ENCODE results near the gene IRF7. TPM values are rescaled to one million over a fixed set of nuclear protein-coding genes. Genes with fewer than 3 reads are reported as not detected.
A peak's percentile ranks its signal among the peaks of the same experiment; 100 is the strongest.

IRF7 gene
- total RNA-seq, 4 donors from 2014 or later: 9.0 to 37.7 (median 27.5) TPM

- no peak for DNase-seq (ENCODE audit: low spot score in 2 of 2)
- peaks cover 0 to 16% (median 3%) of the 10 kb centered on the region in 4 donors for H3K4me1 ChIP-seq
- no peak overlapping the region for H3K4me3 ChIP-seq
- TF ChIP-seq, protein P1, sequence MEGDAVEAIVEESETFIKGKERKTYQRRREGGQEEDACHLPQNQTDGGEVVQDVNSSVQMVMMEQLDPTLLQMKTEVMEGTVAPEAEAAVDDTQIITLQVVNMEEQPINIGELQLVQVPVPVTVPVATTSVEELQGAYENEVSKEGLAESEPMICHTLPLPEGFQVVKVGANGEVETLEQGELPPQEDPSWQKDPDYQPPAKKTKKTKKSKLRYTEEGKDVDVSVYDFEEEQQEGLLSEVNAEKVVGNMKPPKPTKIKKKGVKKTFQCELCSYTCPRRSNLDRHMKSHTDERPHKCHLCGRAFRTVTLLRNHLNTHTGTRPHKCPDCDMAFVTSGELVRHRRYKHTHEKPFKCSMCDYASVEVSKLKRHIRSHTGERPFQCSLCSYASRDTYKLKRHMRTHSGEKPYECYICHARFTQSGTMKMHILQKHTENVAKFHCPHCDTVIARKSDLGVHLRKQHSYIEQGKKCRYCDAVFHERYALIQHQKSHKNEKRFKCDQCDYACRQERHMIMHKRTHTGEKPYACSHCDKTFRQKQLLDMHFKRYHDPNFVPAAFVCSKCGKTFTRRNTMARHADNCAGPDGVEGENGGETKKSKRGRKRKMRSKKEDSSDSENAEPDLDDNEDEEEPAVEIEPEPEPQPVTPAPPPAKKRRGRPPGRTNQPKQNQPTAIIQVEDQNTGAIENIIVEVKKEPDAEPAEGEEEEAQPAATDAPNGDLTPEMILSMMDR (IDR thresholded peaks at IDR 0.05): no peak
- TF ChIP-seq POLR2A (IDR thresholded peaks at IDR 0.05) (no peak), EP300 (IDR thresholded peaks at IDR 0.05) (no peak)
- peaks cover 0 to 44% of the 10 kb centered on the region in 2 donors for H3K27me3 ChIP-seq
- H3K36me3 ChIP-seq: peaks cover 0 to 29% (median 0%) of the 10 kb centered on the region in 3 donors
- no peaks in the 10 kb centered on the region for H3K9me3 ChIP-seq
- no peak overlapping the region for H3K27ac ChIP-seq
- WGBS, 2 donors: 39 to 58% methylated on average over 7 to 10 of the region's 28 CpGs
Measured at GRCh38 chr11:627308-627576, 11.5 kb upstream of the IRF7 start.

GRCh38 chr11:626475-627307 lies 10.9 kb upstream of the IRF7 start, which contains the start of gene SCT:
TSS of gene SCT (minus strand) at chr11:627181. CDS start at chr11:627143, 38 bp downstream.
- Histone ChIP-seq H3K36me3 (peaks cover 0 to 33% (median 0%) of the 10 kb centered on the region in 3 donors), H3K4me1 (peaks cover 0 to 16% (median 3%) of the 10 kb centered on the region in 4 donors), H3K9me3 (no peaks in the 10 kb centered on the region), H3K27me3 (peaks cover 0 to 44% of the 10 kb centered on the region in 2 donors), H3K27ac (no peak within 1 kb of the TSS), H3K4me3 (no peak within 1 kb of the TSS)
- TF ChIP-seq, protein P1 (IDR thresholded peaks at IDR 0.05): no peak
- no peak for TF ChIP-seq POLR2A (IDR thresholded peaks at IDR 0.05)
- no peak for DNase-seq (ENCODE audit: low spot score in 2 of 2)
- 2% methylated on average over 29 of the region's 72 CpGs; no CpG with 5 or more reads in 1 of the 2 donors for WGBS, 2 donors

DNA sequence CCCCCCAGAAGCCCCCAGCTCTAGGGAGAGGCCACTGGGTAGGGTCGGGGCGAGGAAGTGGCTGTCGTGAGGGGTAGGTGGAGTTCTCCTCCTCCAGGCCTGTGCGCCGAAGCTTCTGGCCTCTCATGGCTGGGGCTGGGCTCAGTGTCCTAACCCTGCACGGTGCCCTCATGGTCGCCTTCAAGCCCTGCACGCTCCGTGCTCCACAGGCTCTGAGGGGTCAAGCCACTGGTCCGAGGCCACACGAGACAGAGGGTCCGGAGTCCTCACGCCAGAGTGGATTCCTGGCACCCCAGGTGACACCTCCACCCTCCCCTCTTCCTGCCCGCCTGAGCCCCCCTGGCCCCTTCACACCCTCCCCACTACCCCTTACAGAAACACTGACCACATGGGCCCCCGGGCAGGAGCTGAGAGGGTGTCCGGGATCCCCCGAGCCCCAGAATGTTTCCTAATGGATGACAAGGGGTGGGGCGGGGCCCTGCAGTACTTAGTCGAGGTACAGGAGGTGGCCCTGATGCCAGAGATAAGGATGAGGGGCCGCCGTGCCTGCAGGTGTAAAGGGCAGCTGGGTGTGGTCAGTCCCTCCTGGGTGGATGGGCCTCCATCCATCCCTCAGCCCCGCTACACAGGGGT lies 10.0 kb upstream of the IRF7 start:
- no peak for DNase-seq (ENCODE audit: low spot score in 2 of 2)
- H3K4me3 ChIP-seq: no peak overlapping the region
- WGBS, 2 donors: 72 to 73% methylated on average over 18 to 22 of the region's 22 CpGs

DNA sequence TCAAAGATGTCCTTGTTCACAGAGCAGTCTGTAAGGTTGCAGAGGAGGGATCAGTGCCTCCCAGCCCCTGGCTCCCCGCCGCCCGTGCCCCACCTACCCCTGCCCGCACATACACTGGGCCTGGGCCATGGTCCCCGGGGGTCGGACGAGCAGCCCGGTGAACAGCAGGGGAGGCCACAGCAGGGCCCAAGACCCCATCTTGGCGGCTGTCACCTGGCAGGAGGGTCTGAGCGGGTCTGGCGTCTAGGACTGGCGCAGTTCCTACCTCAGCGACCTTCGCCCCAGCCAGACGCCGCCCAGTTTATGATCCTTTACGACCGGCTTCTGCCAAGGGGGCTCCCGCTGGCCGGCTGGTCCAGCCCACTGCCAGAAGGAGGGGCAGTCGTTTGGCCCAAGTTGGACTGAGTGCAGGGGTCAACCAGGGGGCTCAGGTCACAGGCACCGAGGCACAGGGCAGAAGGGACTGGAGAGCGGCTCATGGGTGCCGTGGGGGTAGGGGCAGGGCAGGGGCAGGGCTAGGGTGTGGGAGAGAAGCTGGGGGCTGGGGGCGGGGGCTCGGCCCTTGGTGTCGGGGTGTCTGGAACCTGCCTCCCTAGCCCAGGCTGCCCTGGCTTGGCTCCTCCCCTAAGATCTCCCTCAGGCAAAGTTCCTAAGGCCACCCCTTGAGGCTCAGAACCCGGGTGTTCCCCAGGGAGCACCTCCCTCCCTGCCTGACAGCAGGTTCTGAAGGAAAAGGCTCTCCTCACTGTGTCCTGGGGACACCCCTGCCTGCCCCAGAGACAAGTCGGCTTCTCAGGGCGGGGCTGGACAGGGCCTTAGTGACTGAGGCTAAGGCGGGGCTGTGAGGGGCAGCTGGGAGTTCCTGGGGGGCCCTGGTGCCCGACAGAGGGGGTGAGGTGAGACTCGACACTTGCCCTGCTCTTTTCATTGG lies 9.2 kb upstream of the IRF7 start, which contains the start of gene CDHR5:
Gene CDHR5, minus strand, starts transcription at position 251 of the 931 bp plus-strand sequence. Its CDS starts 53 bp downstream, at position 198.
- Histone ChIP-seq H3K4me3 (peak within 1 kb of the TSS in 1 of 4 donors; percentile 22), H3K27me3 (peaks cover 0 to 44% of the 10 kb centered on the region in 2 donors), H3K9me3 (no peaks in the 10 kb centered on the region), H3K36me3 (peaks cover 0 to 42% (median 0%) of the 10 kb centered on the region in 3 donors), H3K27ac (peak within 1 kb of the TSS in 1 of 4 donors; percentile 71), H3K4me1 (peaks cover 0 to 27% (median 3%) of the 10 kb centered on the region in 4 donors)
- TF ChIP-seq POLR2A (IDR thresholded peaks at IDR 0.05) (no peak), EP300 (IDR thresholded peaks at IDR 0.05) (no peak)
- TF ChIP-seq, protein P1 (IDR thresholded peaks at IDR 0.05): no peak
- DNase-seq (ENCODE audit: low spot score in 2 of 2): no peak
- 39 to 55% methylated on average over 18 to 24 of the region's 33 CpGs for WGBS, 2 donors

More for the DNA sequence above, 10.0 kb upstream of the IRF7 start:
- Histone ChIP-seq H3K4me1 (peaks cover 0 to 21% (median 3%) of the 10 kb centered on the region in 4 donors), H3K27ac (peak overlapping the region in 1 of 4 donors; percentile 56), H3K36me3 (peaks cover 0 to 36% (median 0%) of the 10 kb centered on the region in 3 donors), H3K27me3 (peaks cover 0 to 44% of the 10 kb centered on the region in 2 donors), H3K9me3 (no peaks in the 10 kb centered on the region)
- no peak for TF ChIP-seq POLR2A (IDR thresholded peaks at IDR 0.05)
- no peak for TF ChIP-seq EP300 (IDR thresholded peaks at IDR 0.05)
- TF ChIP-seq, protein P1 (IDR thresholded peaks at IDR 0.05): no peak

Measured in tibial nerve (tissue), 4 donors.